ENCODE measurements around the gene SRSF10. TPM values are rescaled to one million over a fixed set of nuclear protein-coding genes. Genes with fewer than 3 reads are reported as not detected.

SRSF10 gene
- polyA plus RNA-seq, 1 donor (not counting 4 experiments of a cell fraction or from before 2014, with no cell fraction given), result 116 TPM

GRCh38 chr1:23984417-23985186 is 4.5 kb upstream of the SRSF10 start:
- dilution Hi-C loops (cut with MboI; ENCODE audit: extremely low pct_ligation_motif_present, low sequenced_read_pairs), result no loop called here
- peaks cover 23% of the 10 kb centered on the region for H3K4me1 ChIP-seq (ENCODE audit: control insufficient read depth, extremely low read depth, insufficient read depth, low read length)
- no peaks in the 10 kb centered on the region for H3K9me3 ChIP-seq (ENCODE audit: control insufficient read depth, low read depth, low read length)
- H3K9ac ChIP-seq (ENCODE audit: control insufficient read depth, extremely low read depth, insufficient read depth, low read length), result no peak overlapping the region
- H3K36me3 ChIP-seq (ENCODE audit: control insufficient read depth in 2 of 2, extremely low read depth in 1 of 2, insufficient read depth in 2 of 2, low read length in 2 of 2), result no peaks in the 10 kb centered on the region
- no peaks in the 10 kb centered on the region for H3K9me1 ChIP-seq (ENCODE audit: control insufficient read depth, extremely low read depth, insufficient read depth, low read length)
- DNase-seq (ENCODE audit: low read depth, low spot score) (no peak), FAIRE-seq (peak; percentile 80)
- TF ChIP-seq EZH2 (IDR thresholded peaks at IDR 0.05; ENCODE audit: low read length), result no peak
- TF ChIP-seq CTCF (optimal IDR thresholded peaks at IDR 0.05 in 1 of 3, IDR thresholded peaks at IDR 0.05 in 1 of 3, conservative IDR thresholded peaks at IDR 0.05 in 1 of 3; ENCODE audit: extremely low read depth in 1 of 3, insufficient read depth in 2 of 3, low read length in 3 of 3), result no peak
- H3K4me2 ChIP-seq (ENCODE audit: control insufficient read depth, extremely low read depth, insufficient read depth, low read depth, low read length), result peak overlapping the region; percentile 71
- H3K27ac ChIP-seq (ENCODE audit: control insufficient read depth, insufficient read depth, low read length), result no peak overlapping the region
- peak overlapping the region in 1 of 3 experiments; percentile 14 for H3K4me3 ChIP-seq (ENCODE audit: control insufficient read depth in 2 of 3, extremely low read depth in 1 of 3, insufficient read depth in 2 of 3, low read depth in 1 of 3, low read length in 3 of 3)
- H3K27me3 ChIP-seq (ENCODE audit: control insufficient read depth, extremely low read depth, insufficient read depth, low read length), result no peaks in the 10 kb centered on the region
- peak overlapping the region; percentile 29 for H2AFZ ChIP-seq (ENCODE audit: control insufficient read depth, low read length)
- H4K20me1 ChIP-seq (ENCODE audit: control insufficient read depth, extremely low read depth, insufficient read depth, low read length), result no peaks in the 10 kb centered on the region
- H3K79me2 ChIP-seq (ENCODE audit: control insufficient read depth, insufficient read depth, low read length), result peaks cover 6% of the 10 kb centered on the region

- Histone ChIP-seq H3K79me2 (ENCODE audit: control insufficient read depth, insufficient read depth, low read length) (peaks cover 45% of the 10 kb centered on the region), H3K4me1 (ENCODE audit: control insufficient read depth, extremely low read depth, insufficient read depth, low read length) (peaks cover 33% of the 10 kb centered on the region), H3K4me3 (ENCODE audit: control insufficient read depth in 2 of 3, extremely low read depth in 1 of 3, insufficient read depth in 2 of 3, low read depth in 1 of 3, low read length in 3 of 3) (peak overlapping the region; percentile 68 to 93 (median 80)), H4K20me1 (ENCODE audit: control insufficient read depth, extremely low read depth, insufficient read depth, low read length) (peaks cover 3% of the 10 kb centered on the region), H3K27me3 (ENCODE audit: control insufficient read depth, extremely low read depth, insufficient read depth, low read length) (no peaks in the 10 kb centered on the region), H3K27ac (ENCODE audit: control insufficient read depth, insufficient read depth, low read length) (peak overlapping the region; percentile 93), H3K9ac (ENCODE audit: control insufficient read depth, extremely low read depth, insufficient read depth, low read length) (peak overlapping the region; percentile 98), H3K9me1 (ENCODE audit: control insufficient read depth, extremely low read depth, insufficient read depth, low read length) (no peaks in the 10 kb centered on the region), H3K36me3 (ENCODE audit: control insufficient read depth in 2 of 2, extremely low read depth in 1 of 2, insufficient read depth in 2 of 2, low read length in 2 of 2) (peaks cover 0 to 7% of the 10 kb centered on the region in 2 experiments), H2AFZ (ENCODE audit: control insufficient read depth, low read length) (peak overlapping the region; percentile 72), H3K9me3 (ENCODE audit: control insufficient read depth, low read depth, low read length) (no peaks in the 10 kb centered on the region), H3K4me2 (ENCODE audit: control insufficient read depth, extremely low read depth, insufficient read depth, low read depth, low read length) (peak overlapping the region; percentile 96)
- no peak for TF ChIP-seq CTCF (optimal IDR thresholded peaks at IDR 0.05 in 1 of 3, IDR thresholded peaks at IDR 0.05 in 1 of 3, conservative IDR thresholded peaks at IDR 0.05 in 1 of 3; ENCODE audit: extremely low read depth in 1 of 3, insufficient read depth in 2 of 3, low read length in 3 of 3)
- dilution Hi-C loops (cut with MboI; ENCODE audit: extremely low pct_ligation_motif_present, low sequenced_read_pairs), result no loop called here
- DNase-seq (ENCODE audit: low read depth, low spot score), result no peak
- FAIRE-seq, result no peak
Measured at GRCh38 chr1:23980728-23981070, 572 bp upstream of the SRSF10 start.

Data from keratinocyte (primary cell).